Suprapubic skin (tissue), 4 donors: ENCODE measurements around the gene NSG1. TPM values are rescaled to one million over a fixed set of nuclear protein-coding genes. Genes with fewer than 3 reads are reported as not detected.
"Not testable (repeated sequence)": the region's sequence is repeated elsewhere in the genome, so short reads cannot be mapped to it uniquely, and the experiment has no call there.

Experiments
- DNase-seq, 2 donors: peaks; one replicate each; pipeline ENCODE4 v3.0.0-alpha.2; 2019; ENCODE audit warnings: low spot score in 2 of 2
- H3K27ac ChIP-seq: fragments of 200-600 bp; sonication (generic); one replicate; pipeline ENCODE4 v1.5.1; 2019
- H3K27me3 ChIP-seq: fragments of 200-600 bp; sonication (generic); one replicate; pipeline ENCODE4 v1.5.1; 2019
- H3K36me3 ChIP-seq: fragments of 200-600 bp; sonication (generic); one replicate; pipeline ENCODE4 v1.5.1; 2019
- H3K4me1 ChIP-seq: fragments of 200-600 bp; sonication (generic); one replicate; pipeline ENCODE4 v1.5.1; 2019
- H3K4me3 ChIP-seq: fragments of 200-600 bp; sonication (generic); one replicate; pipeline ENCODE4 v1.5.1; 2019; ENCODE audit warnings: mild to moderate bottlenecking
- H3K9me3 ChIP-seq: fragments of 200-600 bp; sonication (generic); one replicate; pipeline ENCODE4 v1.5.1; 2019
- CTCF ChIP-seq, 2 donors: fragments of 200-600 bp in 1 of 2; fragments of 450-650 bp in 1 of 2; sonication (generic) in 1 of 2; IDR thresholded peaks; one replicate each; pipeline ENCODE4 v1.5.1; 2016 to 2019; ENCODE audit warnings: antibody characterized with exemption in 2 of 2, mild to moderate bottlenecking in 1 of 2, moderate library complexity in 1 of 2
- EP300 ChIP-seq: sonication (generic); formaldehyde crosslinking; IDR thresholded peaks from one replicate; pipeline ENCODE4 v1.6.1; 2017; ENCODE audit warnings: antibody characterized with exemption
- POLR2A ChIP-seq, 2 donors: fragments of 450-650 bp; IDR thresholded peaks; one replicate each; pipeline ENCODE4 v1.6.1; 2017; ENCODE audit warnings: antibody characterized with exemption in 2 of 2, mild to moderate bottlenecking in 2 of 2, moderate library complexity in 2 of 2
- POLR2AphosphoS5 ChIP-seq, 3 donors: sonication (generic); formaldehyde crosslinking; IDR thresholded peaks; one replicate each; pipeline ENCODE4 v1.6.1; 2017; ENCODE audit warnings: antibody characterized with exemption in 3 of 3
- WGBS: methylation state at CpG from one replicate; pipeline ENCODE4 v1.1.5; 2018; 5-methylcytosine and 5-hydroxymethylcytosine counted together
- total RNA-seq, 4 donors: library from RNA; depleted of rRNA; stranded (reverse); fragments of >200 nt; gene quantifications; one replicate each; pipeline ENCODE4 v1.1.0, GENCODE V29; 2016

Gene NSG1
- total RNA-seq, 4 donors from 2014 or later: 42.2 to 157 (median 114) TPM

- DNase-seq: no peak
- Histone ChIP-seq H3K36me3 (peaks cover 93% of the 10 kb centered on the region), H3K4me3 (no peak overlapping the region), H3K27ac (no peak overlapping the region), H3K4me1 (no peaks in the 10 kb centered on the region), H3K27me3 (no peaks in the 10 kb centered on the region), H3K9me3 (no peaks in the 10 kb centered on the region)
- TF ChIP-seq POLR2AphosphoS5 (IDR thresholded peaks at IDR 0.05) (no peak), EP300 (no peak), CTCF (IDR thresholded peaks at IDR 0.05) (no peak), POLR2A (IDR thresholded peaks at IDR 0.05) (no peak)
- 94% methylated on average over 12 of the region's 12 CpGs for WGBS
Observed at GRCh38 chr4:4419896-4420295, 33.0 kb downstream of the NSG1 start.

GRCh38 chr4:4420421-4420820 is 33.5 kb downstream of the NSG1 start:
- Histone ChIP-seq H3K36me3 (peaks cover 91% of the 10 kb centered on the region), H3K4me3 (no peak overlapping the region), H3K4me1 (no peaks in the 10 kb centered on the region), H3K27me3 (no peaks in the 10 kb centered on the region), H3K9me3 (no peaks in the 10 kb centered on the region), H3K27ac (no peak overlapping the region)
- no peak for DNase-seq
- 100% methylated on average over 5 of the region's 12 CpGs for WGBS
- TF ChIP-seq CTCF (IDR thresholded peaks at IDR 0.05): no peak
- no peak for TF ChIP-seq EP300
- TF ChIP-seq POLR2AphosphoS5 (IDR thresholded peaks at IDR 0.05): no peak
- no peak for TF ChIP-seq POLR2A (IDR thresholded peaks at IDR 0.05)

- no peak overlapping the region for H3K4me3 ChIP-seq
- H3K27ac ChIP-seq: no peak overlapping the region
- H3K36me3 ChIP-seq: peaks cover 82% of the 10 kb centered on the region
- TF ChIP-seq POLR2A (IDR thresholded peaks at IDR 0.05): no peak
- TF ChIP-seq EP300: no peak
- no peak for TF ChIP-seq POLR2AphosphoS5 (IDR thresholded peaks at IDR 0.05)
- TF ChIP-seq CTCF (IDR thresholded peaks at IDR 0.05): no peak
- no peaks in the 10 kb centered on the region for H3K27me3 ChIP-seq
- 97% methylated on average over 11 of the region's 11 CpGs for WGBS
- no peaks in the 10 kb centered on the region for H3K4me1 ChIP-seq
- no peaks in the 10 kb centered on the region for H3K9me3 ChIP-seq
- DNase-seq: no peak
Observed at GRCh38 chr4:4421356-4421755, 34.5 kb downstream of the NSG1 start.

- H3K36me3 ChIP-seq: peaks cover 74% of the 10 kb centered on the region
- not testable (repeated sequence) for H3K4me3 ChIP-seq
Observed at GRCh38 chr4:4422117-4422516, 35.2 kb downstream of the NSG1 start.

GRCh38 chr4:4422856-4423499 is 36.1 kb downstream of the NSG1 start:
- peaks cover 71% of the 10 kb centered on the region for H3K36me3 ChIP-seq

More at GRCh38 chr4:4422117-4422516, 35.2 kb downstream of the NSG1 start:
- H3K4me1 ChIP-seq, DNase-seq, H3K9me3 ChIP-seq, H3K27ac ChIP-seq, H3K27me3 ChIP-seq: not testable (repeated sequence)
- WGBS: 91% methylated on average over 7 of the region's 7 CpGs

More at GRCh38 chr4:4422856-4423499, 36.1 kb downstream of the NSG1 start:
- no peak for DNase-seq
- Histone ChIP-seq H3K4me1 (no peaks in the 10 kb centered on the region), H3K4me3 (no peak overlapping the region), H3K27me3 (no peaks in the 10 kb centered on the region), H3K27ac (no peak overlapping the region), H3K9me3 (no peaks in the 10 kb centered on the region)
- TF ChIP-seq EP300: no peak
- TF ChIP-seq POLR2A (IDR thresholded peaks at IDR 0.05): no peak
- no peak for TF ChIP-seq CTCF (IDR thresholded peaks at IDR 0.05)
- no peak for TF ChIP-seq POLR2AphosphoS5 (IDR thresholded peaks at IDR 0.05)
- WGBS: 78% methylated on average over 12 of the region's 12 CpGs
